Kidney (tissue), 14 donors: ENCODE measurements around the gene OGFRL1. TPM values are rescaled to one million over a fixed set of nuclear protein-coding genes. Genes with fewer than 3 reads are reported as not detected.

Experiments used
- DNase-seq, 5 donors: peaks; one replicate each; pipeline ENCODE4 v3.0.0-alpha.2; 2013 to 2020
- FAIRE-seq: peaks from 2 replicates; lab custom pipeline; 2012; peaks lifted over from hg19 to GRCh38; lab: Jason Lieb, UNC
- H3K27ac ChIP-seq, 2 donors: one replicate each; pipeline ENCODE4 v1.7.0; 2013; ENCODE audit warnings: low read depth in 2 of 2, low read length in 2 of 2, inconsistent platforms in 1 of 2
- H3K27me3 ChIP-seq: one replicate; pipeline ENCODE4 v1.7.1; 2013; ENCODE audit warnings: low read length, inconsistent platforms; ENCODE audit not compliant: control insufficient read depth, insufficient read depth
- H3K36me3 ChIP-seq, 3 donors: one replicate each; pipeline versions ENCODE4 v1.7.0 to v1.7.1; 2013; ENCODE audit warnings: low read length in 3 of 3, control low read depth in 1 of 3, inconsistent platforms in 1 of 3; ENCODE audit not compliant: insufficient read depth in 3 of 3, control insufficient read depth in 2 of 3
- H3K4me1 ChIP-seq, 3 donors: one replicate each; pipeline versions ENCODE4 v1.7.0 to v1.7.1; 2013; ENCODE audit warnings: low read length in 3 of 3, inconsistent platforms in 1 of 3, low read depth in 1 of 3; ENCODE audit not compliant: control insufficient read depth in 2 of 3, insufficient read depth in 2 of 3
- H3K4me3 ChIP-seq, 3 donors: one replicate each; pipeline versions ENCODE4 v1.7.0 to v1.8.1; 2013; ENCODE audit warnings: low read length in 3 of 3, control low read depth in 1 of 3, inconsistent platforms in 1 of 3
- H3K9ac ChIP-seq, 3 donors: one replicate each; pipeline versions ENCODE4 v1.7.0 to v1.7.1; 2013; ENCODE audit warnings: low read length in 3 of 3, control low read depth in 1 of 3, inconsistent platforms in 1 of 3
- H3K9me3 ChIP-seq, 3 donors: one replicate each; pipeline versions ENCODE4 v1.7.0 to v1.7.1; 2013; ENCODE audit warnings: low read length in 3 of 3, control low read depth in 1 of 3, inconsistent platforms in 1 of 3; ENCODE audit not compliant: control insufficient read depth in 2 of 3, insufficient read depth in 1 of 3
- CTCF ChIP-seq: IDR thresholded peaks from 3 replicates; pipeline ENCODE4 v1.5.1; 2012; ENCODE audit warnings: mild to moderate bottlenecking, moderate library complexity, borderline replicate concordance; ENCODE audit not compliant: insufficient read depth; ENCODE audit errors: extremely low read depth
- intact Hi-C: fragments of 100-400 bp; cut with DNase I; formaldehyde crosslinking; loops from one replicate; pipeline ENCODE4 v1.11.1; 2022
- polyA plus RNA-seq: library from polyadenylated mRNA; stranded (reverse); fragments of 350-450 nt; fragmentation: Illumina TruSeq; extraction: RNeasy Lipid Tissue Mini Kit (QIAGEN cat#74804); gene quantifications from one replicate; pipeline ENCODE4 v1.2.3, GENCODE V29; 2014; ENCODE audit warnings: low read depth, low replicate concordance; ENCODE audit not compliant: insufficient read depth
- total RNA-seq: library from RNA; stranded (reverse); fragmentation: NEBNext Ultra II Directional; extraction: Animal tissue kit (Norgen Biotek cat#: 25700); gene quantifications from one replicate; pipeline ENCODE4 v1.2.1, GENCODE V29; 2021
- donor health status: control.
- donor health status: control.
- donor health status: control.
- donor health status: control.
- donor health status: control.
- donor health status: DM: yes; HTN: yes; CAD: no.
- donor health status: Normal renal cell carcinoma (clear cell type).

OGFRL1 gene
- total and polyA plus RNA-seq, 2 donors from 2014 or later = 3.6 to 16.0 TPM

DNA sequence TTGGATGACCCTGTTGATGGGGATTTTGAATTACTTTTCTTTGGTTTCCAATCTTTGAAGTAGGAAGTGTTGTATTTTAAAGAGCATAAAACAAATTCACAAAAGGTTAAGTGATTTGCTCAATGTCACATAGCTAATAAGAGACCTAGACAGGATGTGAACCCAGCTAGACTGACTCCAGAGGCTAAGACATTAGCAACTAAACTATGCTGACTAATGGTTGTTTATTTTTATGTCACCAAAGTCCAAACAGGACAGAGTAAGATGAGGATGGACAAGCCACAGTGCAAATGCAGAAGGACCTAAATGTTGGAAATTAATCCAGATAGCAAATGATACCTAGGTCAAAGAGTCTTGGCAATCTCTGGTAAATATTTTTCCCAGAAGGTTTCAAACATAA, 38.0 kb downstream of the OGFRL1 start:
- Histone ChIP-seq H3K4me3 (no peak overlapping the region), H3K4me1 (peaks cover 0 to 6% (median 6%) of the 10 kb centered on the region in 3 donors), H3K9ac (no peak overlapping the region), H3K27ac (no peak overlapping the region), H3K9me3 (no peaks in the 10 kb centered on the region), H3K27me3 (no peaks in the 10 kb centered on the region), H3K36me3 (no peaks in the 10 kb centered on the region)
- FAIRE-seq (peak; percentile 53), DNase-seq (no peak)
- TF ChIP-seq CTCF = no peak
- intact Hi-C loops = no loop called here

GRCh38 chr6:71330501-71330900, 41.9 kb downstream of the OGFRL1 start:
- DNase-seq (no peak), FAIRE-seq (no peak)
- no peak overlapping the region for H3K27ac ChIP-seq
- no peak overlapping the region for H3K9ac ChIP-seq
- no peaks in the 10 kb centered on the region for H3K27me3 ChIP-seq
- intact Hi-C loops = no loop called here
- peaks cover 0 to 6% (median 2%) of the 10 kb centered on the region in 3 donors for H3K4me1 ChIP-seq
- no peak overlapping the region for H3K4me3 ChIP-seq
- TF ChIP-seq CTCF = no peak
- no peaks in the 10 kb centered on the region for H3K9me3 ChIP-seq
- H3K36me3 ChIP-seq = no peaks in the 10 kb centered on the region

GRCh38 chr6:71332012-71332411, 43.4 kb downstream of the OGFRL1 start:
- Histone ChIP-seq H3K4me3 (no peak overlapping the region), H3K9ac (no peak overlapping the region), H3K4me1 (peaks cover 0 to 6% (median 2%) of the 10 kb centered on the region in 3 donors), H3K9me3 (peaks cover 0 to 3% (median 0%) of the 10 kb centered on the region in 3 donors), H3K36me3 (no peaks in the 10 kb centered on the region), H3K27ac (no peak overlapping the region), H3K27me3 (no peaks in the 10 kb centered on the region)
- no peak for FAIRE-seq
- DNase-seq = no peak
- no peak for TF ChIP-seq CTCF
- intact Hi-C loops = no loop called here

- intact Hi-C loops = no loop called here
- peaks cover 0 to 2% (median 0%) of the 10 kb centered on the region in 3 donors for H3K36me3 ChIP-seq
- peaks cover 0 to 2% (median 0%) of the 10 kb centered on the region in 3 donors for H3K4me1 ChIP-seq
- no peaks in the 10 kb centered on the region for H3K27me3 ChIP-seq
- peaks cover 0 to 3% (median 0%) of the 10 kb centered on the region in 3 donors for H3K9me3 ChIP-seq
- H3K4me3 ChIP-seq = no peak overlapping the region
- H3K9ac ChIP-seq = no peak overlapping the region
- no peak for TF ChIP-seq CTCF
- no peak overlapping the region for H3K27ac ChIP-seq
- no peak for FAIRE-seq
- DNase-seq = no peak
Measured at GRCh38 chr6:71333050-71333449, 44.4 kb downstream of the OGFRL1 start.
